HG03045 (cell line): Measurements from ENCODE around the gene IBA57.

Experiments used
- ATAC-seq: cut with Tn5 transposase; IDR thresholded peaks from one replicate; pipeline ENCODE4 v1.9.1; 2021; ENCODE audit warnings: mild to moderate bottlenecking, moderate library complexity; ENCODE audit not compliant: unreplicated experiment

The IBA57 gene

DNA sequence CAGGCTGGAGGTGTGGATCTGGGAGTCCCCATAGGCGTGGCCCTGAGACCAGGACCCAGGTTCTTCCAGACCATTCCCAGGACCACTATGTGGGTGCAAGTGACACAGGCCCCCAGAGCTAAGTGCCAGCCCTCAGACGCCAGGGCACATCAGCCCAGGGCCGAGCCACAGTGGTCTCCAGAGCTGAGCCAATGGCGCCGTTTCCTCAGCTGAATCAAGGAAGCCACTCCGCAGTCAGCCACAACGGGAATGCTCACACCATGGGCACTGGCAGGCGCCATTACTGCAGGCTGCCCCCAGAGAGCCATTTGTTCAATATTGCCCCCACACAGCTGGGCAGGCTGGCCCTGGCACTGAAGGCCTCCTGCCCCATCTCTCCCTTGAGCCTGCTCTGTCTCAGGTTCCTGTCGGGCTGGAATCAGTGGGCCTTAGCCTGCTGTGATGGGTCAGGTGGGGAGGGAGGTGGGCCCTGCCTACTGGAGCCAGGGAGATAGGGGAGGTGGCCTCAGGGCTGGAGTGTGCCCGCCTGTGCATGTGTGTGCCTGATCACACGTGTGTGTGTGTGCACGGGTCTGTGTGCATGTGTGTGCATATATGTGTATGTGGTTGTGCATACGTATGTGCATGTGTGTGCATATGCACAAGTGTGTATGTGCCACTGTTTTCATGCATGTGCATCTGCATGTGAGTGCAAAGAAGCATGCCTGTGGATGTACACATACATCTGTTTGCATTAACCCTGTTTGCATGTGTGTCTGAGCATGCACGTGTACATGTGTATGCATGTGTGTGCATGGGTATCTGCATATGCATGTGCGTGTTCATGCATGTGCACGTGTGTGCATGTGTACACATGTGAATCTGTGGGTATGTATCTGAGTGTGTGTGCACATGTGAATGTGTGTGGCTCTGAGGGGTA, 9.7 kb upstream of the IBA57 start:
- ATAC-seq: no peak

DNA sequence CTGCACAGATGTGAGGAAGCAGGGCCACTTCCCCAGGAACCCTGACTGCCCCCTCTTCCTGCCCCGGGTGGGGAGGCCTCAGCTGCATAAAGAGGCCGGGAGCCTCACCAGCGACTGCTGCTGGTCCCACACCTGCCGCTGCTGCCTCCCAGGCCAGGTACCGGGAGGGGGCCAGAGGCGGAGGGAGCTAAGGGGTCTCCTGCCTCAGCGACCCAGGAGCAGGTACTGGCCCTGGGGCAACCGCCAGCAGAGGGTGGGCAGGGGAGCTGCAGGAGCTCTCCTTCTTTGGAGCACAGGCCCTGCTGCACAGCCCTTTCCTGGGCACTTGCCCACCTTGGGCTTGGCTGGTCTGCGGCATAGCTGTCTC, 9.1 kb upstream of the IBA57 start:
- no peak for ATAC-seq

DNA sequence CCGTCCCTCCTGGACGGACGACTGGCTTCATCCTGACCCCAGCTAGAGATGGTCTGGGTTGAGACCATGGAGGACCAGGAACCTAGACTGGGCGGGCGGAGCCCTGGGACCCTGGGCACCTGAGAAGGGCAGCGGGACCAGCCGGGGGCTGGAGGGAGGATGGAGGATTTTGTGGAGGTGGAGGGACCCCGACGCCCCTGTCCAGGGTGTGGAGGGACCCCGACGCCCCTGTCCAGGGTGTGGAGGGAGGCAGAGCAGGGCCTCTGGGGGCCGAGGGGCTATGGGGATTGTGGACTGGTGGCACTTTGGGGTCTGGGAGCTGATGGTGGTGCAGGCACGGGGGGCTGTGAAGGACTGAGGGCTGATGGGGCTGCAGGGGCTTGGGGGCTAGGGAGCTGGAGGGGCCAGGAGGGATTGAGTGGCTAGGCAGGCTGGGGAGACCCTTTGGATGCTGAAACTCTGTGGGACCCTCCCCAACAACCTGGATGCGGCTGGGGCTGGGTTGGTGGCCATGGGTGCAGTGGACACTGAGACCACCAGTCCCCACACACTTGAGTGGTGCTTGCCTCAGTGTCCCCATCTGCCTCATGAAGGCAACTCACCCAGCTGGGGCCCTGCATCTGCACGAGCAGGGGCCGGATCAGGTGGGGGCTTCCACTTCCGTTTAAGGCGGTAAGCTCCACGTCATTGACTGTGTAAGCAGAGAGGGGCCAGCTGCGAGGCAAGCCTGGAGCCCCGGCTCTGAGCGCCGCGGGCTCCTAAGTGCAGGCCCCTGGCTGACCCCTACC, 8.5 kb upstream of the IBA57 start:
- ATAC-seq: no peak

DNA sequence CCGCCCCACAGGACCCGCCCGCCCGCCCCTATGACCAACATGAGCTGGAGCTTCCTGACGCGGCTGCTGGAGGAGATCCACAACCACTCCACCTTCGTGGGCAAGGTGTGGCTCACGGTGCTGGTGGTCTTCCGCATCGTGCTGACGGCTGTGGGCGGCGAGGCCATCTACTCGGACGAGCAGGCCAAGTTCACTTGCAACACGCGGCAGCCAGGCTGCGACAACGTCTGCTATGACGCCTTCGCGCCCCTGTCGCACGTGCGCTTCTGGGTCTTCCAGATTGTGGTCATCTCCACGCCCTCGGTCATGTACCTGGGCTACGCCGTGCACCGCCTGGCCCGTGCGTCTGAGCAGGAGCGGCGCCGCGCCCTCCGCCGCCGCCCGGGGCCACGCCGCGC, 7.9 kb upstream of the IBA57 start:
- no peak for ATAC-seq

DNA sequence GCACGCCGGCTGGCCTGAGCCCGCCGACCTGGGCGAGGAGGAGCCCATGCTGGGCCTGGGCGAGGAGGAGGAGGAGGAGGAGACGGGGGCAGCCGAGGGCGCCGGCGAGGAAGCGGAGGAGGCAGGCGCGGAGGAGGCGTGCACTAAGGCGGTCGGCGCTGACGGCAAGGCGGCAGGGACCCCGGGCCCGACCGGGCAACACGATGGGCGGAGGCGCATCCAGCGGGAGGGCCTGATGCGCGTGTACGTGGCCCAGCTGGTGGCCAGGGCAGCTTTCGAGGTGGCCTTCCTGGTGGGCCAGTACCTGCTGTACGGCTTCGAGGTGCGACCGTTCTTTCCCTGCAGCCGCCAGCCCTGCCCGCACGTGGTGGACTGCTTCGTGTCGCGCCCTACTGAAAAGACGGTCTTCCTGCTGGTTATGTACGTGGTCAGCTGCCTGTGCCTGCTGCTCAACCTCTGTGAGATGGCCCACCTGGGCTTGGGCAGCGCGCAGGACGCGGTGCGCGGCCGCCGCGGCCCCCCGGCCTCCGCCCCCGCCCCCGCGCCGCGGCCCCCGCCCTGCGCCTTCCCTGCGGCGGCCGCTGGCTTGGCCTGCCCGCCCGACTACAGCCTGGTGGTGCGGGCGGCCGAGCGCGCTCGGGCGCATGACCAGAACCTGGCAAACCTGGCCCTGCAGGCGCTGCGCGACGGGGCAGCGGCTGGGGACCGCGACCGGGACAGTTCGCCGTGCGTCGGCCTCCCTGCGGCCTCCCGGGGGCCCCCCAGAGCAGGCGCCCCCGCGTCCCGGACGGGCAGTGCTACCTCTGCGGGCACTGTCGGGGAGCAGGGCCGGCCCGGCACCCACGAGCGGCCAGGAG, 7.2 kb upstream of the IBA57 start:
- no peak for ATAC-seq

DNA sequence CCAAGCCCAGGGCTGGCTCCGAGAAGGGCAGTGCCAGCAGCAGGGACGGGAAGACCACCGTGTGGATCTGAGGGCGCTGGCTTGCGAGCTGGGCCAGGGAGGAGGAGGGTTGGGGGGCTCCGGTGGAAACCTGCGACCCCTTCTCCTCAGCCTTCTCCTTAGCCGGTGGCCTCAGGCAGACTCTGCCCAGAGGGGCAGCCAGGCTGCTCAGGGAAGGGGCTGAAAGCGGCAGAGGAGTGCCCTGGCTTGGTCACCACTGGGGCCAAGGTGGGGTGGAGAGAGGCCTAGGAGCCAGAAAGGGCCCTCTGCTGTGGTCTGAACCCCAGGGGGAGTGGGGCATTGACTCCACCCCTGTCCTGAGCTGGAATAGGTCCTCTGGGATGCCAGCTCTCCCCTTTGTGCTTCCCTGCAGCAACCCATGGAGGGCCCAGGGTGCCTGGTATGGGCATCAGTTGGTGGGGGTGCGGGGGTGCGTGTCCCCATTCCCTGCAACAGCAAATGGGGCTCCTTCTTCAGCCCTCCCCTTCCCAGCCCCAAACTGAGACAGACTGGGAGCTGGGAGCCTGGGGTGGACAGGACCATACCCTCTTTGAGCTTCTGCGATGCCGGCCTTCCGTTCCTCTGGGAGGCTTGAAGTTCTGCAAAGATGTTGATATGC, 6.5 kb upstream of the IBA57 start:
- no peak for ATAC-seq

DNA sequence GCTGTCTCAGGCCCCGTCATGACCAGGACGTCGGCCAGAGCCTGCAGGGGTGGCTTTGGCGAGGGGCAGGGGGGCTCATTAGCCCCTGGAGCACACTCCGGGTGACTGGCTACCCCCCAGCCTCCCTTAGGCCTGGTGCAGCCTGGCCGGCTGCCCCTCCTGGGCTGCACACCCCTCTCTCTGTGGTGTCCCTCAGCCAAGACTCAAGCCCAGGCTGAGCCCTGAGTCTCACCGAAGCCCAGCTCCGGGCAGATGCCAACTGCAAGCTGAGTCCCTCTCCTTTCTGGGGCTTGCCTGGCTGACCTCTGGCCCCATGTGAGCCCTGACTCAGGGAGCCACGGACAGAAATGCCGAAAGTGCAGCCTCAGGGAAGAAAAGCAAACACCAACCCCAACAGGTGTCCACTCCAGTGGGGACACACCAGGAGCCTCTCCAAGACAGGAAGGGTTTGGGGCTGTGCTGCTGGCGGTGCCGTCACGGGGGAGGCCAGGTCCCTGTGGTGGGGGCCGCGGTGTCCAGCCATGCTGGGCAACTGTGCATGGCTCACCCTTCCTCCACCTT, 5.3 kb upstream of the IBA57 start:
- no peak for ATAC-seq

DNA sequence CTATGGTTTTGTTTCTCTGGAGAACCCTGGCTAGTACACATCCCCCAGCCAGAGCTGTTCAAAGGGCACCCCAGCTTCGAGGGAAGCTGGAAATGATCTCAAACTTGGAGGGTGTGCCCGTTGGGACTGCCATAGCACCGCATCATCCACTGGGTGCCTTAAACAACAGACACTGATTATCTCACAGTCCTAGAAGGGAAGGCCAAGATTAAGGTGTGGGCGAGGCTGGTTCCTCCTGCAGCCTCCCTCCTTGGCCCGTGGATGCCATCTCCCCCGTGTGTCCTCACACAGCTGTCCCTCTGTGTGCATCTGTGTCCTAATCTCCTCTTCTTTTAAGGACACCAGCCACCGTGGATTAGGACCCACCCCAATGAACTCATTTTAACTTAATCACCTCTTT, 4.2 kb upstream of the IBA57 start:
- ATAC-seq: no peak

DNA sequence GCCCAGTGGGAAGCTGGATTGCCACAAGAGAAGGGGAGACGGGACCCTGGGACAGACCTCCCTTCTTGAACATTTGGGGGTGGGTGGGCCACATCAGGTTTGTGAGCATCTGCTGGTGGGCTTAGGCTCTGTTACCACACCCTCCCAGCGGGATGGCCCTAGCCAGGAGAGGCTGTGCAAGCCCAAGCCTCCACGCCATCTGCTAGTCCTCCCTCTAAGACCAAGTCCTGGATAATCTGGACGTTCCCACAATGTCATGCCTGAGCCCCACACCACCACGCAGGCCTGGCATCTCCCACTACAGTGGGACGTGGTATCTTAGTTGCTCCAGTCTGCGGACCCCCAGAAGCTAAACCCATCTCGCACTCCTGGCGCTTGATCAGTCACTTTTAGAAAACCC, 3.7 kb upstream of the IBA57 start:
- ATAC-seq: no peak

DNA sequence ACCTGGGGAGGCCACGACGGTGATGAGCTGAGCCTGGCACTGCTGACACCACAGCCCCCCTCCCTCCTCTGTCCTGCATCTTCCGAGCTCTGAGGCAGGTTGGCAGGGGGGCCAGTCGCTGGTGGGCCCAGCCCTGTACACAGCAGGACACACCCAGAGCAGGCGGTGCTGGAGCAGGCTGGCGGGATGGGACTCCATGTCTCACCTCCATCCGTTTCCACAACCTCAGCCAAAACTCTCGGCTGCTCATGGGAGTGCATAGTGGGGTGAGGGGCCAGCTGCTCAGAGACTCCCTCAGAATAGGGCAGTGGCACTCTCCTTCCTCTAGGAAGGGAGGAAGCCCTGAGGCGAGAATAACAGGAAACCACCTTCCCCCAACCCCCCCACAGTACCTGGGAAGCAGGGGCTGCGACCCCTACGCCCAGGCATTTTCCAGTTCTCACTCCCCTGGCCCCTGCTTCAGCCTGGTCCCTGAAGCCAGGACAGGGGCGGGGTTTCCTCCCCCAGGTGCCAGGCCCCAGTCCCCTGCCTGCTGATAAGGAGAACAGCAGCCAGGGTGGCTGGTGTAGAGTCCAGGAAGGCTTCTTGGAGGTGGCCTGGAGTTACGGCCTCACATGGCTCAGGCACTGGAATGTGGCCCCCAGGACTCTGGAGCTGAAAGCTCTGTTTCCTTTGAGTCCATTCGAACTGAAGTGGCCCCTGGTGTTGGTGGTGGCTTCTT, 3.2 kb upstream of the IBA57 start:
- no peak for ATAC-seq

DNA sequence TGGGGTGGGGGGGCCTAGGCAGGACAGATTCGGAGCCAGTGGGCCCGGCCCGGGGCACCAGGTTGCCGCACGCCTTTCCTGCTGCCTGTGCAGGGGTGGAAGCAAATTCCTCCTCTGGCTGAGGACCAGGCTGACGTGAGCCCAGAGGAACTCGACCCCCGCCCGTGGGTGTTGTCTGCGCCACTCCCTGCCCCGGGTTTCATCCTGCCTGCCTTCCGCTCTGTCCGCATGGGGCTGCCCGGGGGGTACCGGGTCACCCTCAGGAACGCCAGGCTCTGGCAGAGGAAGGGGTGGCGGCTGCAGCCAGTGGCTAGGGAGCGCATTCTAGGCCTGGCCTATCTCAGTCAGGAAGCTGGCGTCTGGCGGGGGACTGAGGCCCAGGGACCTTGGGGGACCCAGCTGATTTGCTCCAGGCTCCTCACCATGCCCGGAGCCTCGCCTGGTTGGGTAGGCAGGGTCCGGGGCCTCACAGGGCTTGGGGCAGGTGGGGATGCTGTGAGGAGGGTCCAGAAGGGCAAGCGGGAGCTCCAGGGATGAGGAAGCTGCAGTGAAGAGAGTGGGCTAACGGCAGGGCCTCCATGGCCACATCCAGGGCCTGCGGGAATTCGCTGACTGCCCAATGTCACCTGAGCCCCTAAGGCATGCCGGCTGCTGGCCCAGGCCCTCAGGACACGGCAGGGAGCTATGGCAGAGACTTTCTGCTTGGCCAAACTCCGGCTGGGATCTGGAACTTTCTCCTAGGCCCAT, 2.4 kb upstream of the IBA57 start:
- ATAC-seq: no peak

DNA sequence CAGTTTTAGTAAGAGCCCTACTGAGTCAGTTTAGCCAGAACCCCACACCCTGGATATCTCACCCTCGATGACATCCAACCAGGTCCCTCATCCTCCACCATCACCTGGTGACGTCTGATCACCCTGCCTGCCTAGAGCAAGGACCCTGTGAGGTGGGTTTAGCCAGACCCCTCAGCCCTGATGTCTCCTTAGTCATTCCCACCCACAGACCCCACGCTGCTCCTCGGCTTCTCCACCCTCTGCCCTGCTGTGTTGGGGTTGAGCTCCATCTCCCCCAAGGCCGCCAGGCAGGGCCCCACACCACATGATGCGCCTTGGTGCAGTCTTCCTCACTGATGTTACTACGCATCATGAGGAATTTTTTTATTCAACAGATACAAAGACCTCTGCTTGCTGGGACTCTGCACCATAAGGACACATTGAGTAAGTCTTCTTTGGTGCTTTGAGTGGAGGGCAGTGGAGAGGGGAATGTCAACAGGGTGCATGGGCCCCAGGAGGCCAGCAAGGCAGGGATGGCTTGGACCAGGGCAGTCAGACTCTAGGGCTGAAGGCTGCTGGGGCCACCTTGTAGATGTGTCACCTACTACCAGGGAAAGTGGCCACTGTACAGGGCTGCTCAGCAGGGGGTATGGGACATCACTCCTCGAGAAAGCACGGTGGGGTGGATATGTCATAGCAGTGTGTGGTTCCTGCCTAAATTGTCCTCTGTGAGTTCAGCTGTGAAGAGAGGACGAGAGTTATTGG, 1.7 kb upstream of the IBA57 start:
- ATAC-seq: no peak

DNA sequence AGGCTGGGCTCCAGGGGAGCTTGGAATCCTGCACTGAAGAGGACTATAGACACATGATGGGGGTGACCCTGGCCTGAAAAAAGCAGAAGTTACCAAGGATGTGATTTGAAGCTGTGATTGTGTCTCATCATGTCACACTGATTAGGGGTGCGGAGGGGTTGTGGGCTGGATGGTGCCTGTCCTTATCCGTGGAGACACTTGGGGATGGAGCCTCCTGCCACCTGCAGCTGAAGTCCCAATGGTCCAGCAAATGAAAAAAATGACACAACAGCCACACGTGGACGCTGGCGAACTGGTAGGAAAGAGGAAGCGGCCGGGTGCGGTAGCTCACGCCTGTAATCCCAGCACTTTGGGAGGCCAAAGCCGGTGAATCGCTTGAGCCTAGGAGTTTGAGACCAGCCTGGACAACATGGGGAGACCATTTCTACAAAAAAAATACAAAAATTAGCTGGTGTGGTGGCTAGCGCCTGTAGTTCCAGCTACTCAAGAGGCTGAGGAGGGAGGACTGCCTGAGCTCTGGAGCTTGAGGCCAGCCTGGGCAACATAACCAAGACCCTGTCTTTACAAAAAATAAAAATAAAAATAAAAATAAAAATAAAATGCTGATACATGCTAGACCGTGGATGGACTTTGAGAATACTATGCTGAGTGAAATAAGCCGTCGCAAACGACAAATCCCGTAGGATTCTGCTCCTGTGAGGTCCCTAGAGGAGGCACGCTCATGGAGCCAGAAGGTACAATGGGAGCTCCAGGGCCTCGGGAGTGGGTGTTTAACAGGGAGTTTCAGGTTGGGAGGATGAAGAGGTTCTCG, 838 bp upstream of the IBA57 start:
- no peak for ATAC-seq

DNA sequence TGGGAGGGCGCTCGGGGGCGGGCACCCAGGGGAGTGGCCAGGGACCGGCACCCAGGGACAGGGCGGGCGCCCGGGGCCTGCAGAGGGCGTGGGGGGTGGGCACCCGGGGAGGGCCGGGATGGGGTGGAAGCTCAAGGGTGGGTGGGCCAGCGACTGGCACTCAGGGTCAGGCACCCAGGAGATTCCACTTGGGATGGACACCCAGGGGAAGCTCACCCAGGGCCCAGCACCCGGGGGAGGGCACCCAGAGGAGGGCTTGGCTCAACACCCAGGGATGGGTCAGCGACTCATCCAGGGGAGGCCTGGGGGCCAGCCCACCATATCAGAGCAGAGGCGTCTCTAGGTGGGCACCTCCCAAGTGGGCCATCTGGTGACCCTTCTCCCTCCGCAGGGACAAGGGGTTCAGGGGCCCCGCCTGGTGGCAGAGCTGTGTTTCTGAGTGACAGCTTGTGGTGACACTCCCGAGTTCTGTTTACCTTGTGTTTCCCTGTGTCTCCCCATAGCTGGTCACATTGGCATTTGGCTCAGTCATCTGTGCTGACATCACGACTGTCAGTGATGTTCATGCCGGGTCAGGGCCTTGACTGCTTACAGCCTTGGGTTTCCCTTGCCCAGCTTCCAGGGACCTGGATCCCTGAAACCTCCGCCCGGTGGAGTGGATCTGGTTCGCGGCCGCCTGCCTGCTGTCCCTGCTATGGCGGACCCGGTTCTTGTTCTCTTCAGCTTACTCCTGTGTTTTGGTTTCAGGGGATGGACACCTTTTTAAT, 749 bp downstream of the IBA57 start:
- peak; percentile 11 for ATAC-seq

DNA sequence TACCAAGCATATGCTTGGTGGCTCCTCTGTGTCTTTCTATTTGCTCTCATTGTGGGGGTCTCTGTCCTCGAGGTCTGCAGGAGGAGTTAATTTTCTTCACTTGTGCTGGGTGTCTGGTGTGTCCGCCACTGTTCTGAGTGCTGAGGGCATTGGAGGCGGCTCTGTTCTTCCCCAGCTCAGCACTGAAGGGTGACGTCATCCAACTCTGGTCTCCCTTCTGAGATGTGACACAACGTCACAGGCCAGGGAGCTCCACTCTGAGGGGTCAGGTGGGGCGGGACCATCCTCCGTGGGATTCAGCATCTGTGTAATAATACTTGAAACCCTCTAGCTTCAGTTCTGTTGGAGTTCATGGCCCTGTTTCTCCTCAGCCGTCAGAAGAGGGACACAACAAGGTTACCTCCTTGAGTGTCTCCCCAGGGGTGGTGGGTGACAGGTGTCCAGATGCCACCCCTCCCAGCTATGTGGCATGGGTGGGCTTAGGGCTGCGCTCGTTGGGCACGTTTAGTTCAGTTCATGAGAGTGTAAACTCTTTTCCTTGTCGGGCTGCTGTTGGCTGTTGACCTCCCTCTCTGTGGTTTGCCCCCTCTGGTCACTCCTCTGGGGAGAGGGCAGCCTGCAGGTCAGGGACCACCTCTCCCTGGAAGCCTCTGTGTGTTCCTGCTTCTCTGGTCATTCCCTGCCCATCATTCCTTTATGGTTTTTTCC, 3.1 kb downstream of the IBA57 start:
- ATAC-seq: no peak

DNA sequence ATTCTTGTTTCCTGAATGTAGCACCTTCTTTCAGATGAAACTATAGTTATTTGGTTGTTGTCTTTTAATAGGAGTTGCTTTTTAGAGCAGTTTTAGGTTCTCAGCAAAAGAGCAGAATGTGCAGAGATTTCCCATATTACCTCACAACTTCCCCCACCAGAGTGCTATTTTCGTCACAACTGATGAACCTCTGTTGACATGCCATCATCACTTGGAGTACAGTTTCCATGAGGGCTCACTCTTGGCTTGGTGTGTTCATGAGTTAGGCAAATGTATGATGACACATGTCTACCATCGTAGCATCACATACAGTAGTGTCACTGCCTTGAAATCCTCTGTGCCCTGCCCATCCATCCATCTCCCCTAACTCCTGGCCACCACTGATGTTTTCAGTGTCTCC, 3.7 kb downstream of the IBA57 start:
- ATAC-seq: no peak
